Stimulated activated naive CD8-positive, alpha-beta T cell treated with anti-CD3 and anti-CD28 coated beads, Interleukin-15, Interleukin-2, amounts not matched to agents 100 ng/mL and 50 ng/mL, for 24 hours (primary cell): ENCODE measurements around the gene CTBP2.

Experiments used
- H3K27ac Mint-ChIP-seq: one replicate; pipeline ENCODE4 v1.8.0; 2021; ENCODE audit warnings: mild to moderate bottlenecking, mixed read lengths
- H3K27me3 Mint-ChIP-seq: one replicate; pipeline ENCODE4 v1.8.0; 2021; ENCODE audit warnings: mixed read lengths
- H3K36me3 Mint-ChIP-seq: one replicate; pipeline ENCODE4 v1.8.0; 2021; ENCODE audit warnings: low read depth, mixed read lengths
- H3K4me1 Mint-ChIP-seq: one replicate; pipeline ENCODE4 v1.8.0; 2021; ENCODE audit warnings: low read depth, mixed read lengths
- H3K4me3 Mint-ChIP-seq: one replicate; pipeline ENCODE4 v1.8.0; 2021; ENCODE audit warnings: mild to moderate bottlenecking, mixed read lengths
- H3K9me3 Mint-ChIP-seq: one replicate; pipeline ENCODE4 v1.8.0; 2021; ENCODE audit warnings: mixed read lengths

Gene CTBP2

DNA sequence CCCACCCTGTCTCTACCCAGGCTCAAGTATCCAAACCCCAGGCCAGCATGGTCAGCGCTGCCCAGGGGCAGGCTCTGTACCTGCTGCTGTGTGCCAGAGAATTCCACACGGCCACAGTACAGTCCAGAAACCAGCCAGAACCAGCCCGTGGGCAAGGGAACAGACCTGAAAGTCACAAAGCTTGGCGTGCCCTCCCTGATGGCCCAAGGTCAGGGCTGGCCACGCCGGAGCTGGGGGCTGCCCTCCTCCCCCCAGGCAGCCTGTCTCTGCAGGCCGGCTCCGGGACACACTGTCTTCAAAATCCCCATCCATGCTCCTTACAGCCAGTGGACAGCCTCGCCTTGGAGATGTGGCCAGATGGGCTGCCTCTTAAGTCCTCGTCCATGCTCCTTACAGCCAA, 78.4 kb downstream of the CTBP2 start:
- Mint-ChIP-seq H3K27ac (no peak overlapping the region), H3K4me3 (no peak overlapping the region), H3K9me3 (no peaks in the 10 kb centered on the region), H3K27me3 (peaks cover 8% of the 10 kb centered on the region), H3K36me3 (no peaks in the 10 kb centered on the region), H3K4me1 (no peaks in the 10 kb centered on the region)

DNA sequence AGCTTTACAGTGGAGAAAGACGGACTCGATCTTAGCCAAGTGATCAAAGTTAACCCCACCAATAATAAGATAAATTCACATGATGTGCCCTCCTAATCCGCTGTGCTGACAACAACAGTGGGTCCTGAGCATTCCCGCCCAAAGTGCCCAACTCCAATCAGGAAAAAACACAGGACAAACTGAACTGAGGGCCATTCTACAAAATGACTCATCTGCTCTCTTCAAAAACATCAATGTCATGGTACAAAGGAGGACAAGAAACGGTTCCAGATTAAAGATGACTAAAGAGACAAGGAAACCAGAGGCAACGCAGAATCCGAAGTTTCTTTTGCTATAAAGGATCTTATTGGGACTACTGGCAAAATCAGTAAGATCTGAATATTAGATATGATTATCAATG, 79.4 kb downstream of the CTBP2 start:
- Mint-ChIP-seq H3K4me3 (no peak overlapping the region), H3K27ac (no peak overlapping the region), H3K36me3 (no peaks in the 10 kb centered on the region), H3K4me1 (no peaks in the 10 kb centered on the region), H3K9me3 (no peaks in the 10 kb centered on the region), H3K27me3 (peaks cover 18% of the 10 kb centered on the region)

DNA sequence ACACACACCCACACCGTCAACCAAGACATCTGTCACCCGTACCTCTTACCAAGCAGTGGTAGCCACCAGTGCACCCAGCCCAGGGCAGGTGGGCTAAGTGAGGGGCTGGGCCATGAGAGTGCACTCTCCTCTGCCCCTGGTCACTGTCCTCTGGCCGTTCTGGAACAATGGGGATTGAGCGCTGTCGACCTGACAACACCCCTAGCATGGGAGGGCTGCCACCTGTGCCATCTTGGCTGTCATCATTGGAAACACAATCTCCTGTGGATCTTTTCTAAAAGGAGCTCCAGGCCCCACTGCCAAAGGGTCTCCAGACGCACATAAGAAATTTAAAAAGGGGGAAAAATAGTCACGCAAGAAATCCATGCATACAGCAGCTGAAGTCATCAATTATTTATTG, 80.1 kb downstream of the CTBP2 start:
- no peak overlapping the region for H3K27ac Mint-ChIP-seq
- H3K27me3 Mint-ChIP-seq: peaks cover 22% of the 10 kb centered on the region
- no peaks in the 10 kb centered on the region for H3K9me3 Mint-ChIP-seq
- no peaks in the 10 kb centered on the region for H3K36me3 Mint-ChIP-seq
- H3K4me1 Mint-ChIP-seq: no peaks in the 10 kb centered on the region
- no peak overlapping the region for H3K4me3 Mint-ChIP-seq

DNA sequence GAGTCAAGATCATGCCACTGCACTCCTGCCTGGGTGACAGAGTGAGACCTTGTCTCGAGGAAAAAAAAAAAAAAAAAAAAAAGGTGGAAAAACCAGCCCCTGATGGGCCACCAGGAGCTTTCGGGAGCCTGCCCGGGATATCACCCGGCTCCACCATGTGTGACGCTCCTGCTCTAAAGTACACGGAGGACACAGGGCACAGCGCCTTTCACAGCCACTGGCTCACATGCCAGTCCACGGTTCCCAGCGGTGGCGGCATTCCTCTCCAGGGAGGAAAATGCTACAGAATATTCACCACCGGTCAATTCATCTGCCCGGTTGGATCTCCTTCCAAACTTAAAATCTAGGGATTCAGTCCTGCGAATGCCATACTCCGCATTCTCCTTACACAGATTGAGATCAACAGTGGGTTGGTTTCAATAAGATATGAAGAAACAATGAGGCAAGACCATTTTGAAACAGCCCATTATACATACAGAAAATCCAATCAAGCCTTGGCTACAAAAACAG, 81.2 kb downstream of the CTBP2 start:
- Mint-ChIP-seq H3K27me3 (peaks cover 29% of the 10 kb centered on the region), H3K4me3 (no peak overlapping the region), H3K27ac (no peak overlapping the region), H3K4me1 (no peaks in the 10 kb centered on the region), H3K36me3 (no peaks in the 10 kb centered on the region), H3K9me3 (no peaks in the 10 kb centered on the region)

DNA sequence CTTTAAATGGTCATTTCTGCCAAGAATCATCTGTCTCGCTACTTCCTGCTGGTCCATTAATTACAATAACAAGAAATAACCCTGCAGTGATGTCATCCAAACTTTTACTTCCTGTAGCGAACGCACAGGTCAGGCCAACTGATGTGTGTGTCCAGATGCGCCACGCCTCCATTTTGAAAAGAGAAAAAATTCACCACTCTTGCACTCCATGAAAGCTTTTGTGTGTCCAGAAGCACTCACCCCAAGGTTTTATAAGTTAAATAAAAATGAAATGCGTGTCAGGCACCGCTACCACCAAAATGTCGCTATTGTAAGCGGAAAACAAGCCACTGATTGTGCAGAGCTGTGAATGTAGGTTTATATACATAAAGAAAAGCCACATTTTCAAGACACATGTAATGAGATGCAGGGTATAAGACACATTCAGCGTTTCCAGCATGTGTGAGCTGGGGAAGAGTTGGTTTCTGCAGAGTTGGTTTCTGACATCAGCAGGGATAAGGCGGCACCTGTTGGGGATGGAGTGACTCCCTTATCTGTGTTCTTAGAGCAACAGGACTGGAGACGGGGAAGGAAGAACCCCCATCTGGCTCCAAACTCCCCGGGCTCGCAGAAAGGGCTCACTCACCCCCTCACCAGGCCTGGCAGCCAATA, 83.3 kb downstream of the CTBP2 start:
- H3K4me3 Mint-ChIP-seq: no peak overlapping the region
- H3K4me1 Mint-ChIP-seq: no peaks in the 10 kb centered on the region
- H3K9me3 Mint-ChIP-seq: no peaks in the 10 kb centered on the region
- no peak overlapping the region for H3K27ac Mint-ChIP-seq
- H3K27me3 Mint-ChIP-seq: peaks cover 40% of the 10 kb centered on the region
- no peaks in the 10 kb centered on the region for H3K36me3 Mint-ChIP-seq

DNA sequence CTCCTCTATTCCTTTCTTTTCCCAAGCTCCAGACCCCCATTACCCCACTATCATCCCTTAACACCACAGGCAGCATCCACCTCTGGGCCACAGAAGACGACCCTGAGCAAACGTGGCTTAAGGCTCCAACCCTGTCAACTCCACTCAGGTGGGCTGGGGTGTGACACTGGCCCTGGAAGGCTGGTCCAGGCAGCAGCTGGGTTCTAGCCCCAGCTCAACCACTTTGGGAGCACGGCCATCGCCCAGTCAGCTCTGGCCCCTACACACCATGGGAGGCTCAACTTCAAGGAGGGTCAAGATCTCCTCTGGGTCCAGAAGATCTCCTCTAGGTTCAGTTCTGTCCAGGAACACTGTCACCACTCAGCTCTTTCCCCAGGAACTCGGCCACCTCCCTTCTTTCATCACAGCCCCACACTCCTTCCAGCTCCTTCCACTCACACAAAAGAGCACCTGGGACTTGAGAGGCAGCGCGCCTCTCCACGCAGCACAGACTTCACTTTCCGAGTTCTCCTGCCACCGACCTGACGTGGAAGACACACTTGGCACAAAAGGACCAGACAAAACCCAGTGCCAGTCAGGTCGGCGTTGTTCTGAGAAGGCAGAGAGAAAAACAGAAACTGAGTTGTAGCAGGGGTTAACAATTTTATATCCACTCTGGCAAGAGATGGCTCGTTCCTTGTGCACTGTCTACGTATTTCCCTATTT, 84.1 kb downstream of the CTBP2 start:
- H3K9me3 Mint-ChIP-seq: no peaks in the 10 kb centered on the region
- no peaks in the 10 kb centered on the region for H3K4me1 Mint-ChIP-seq
- no peaks in the 10 kb centered on the region for H3K36me3 Mint-ChIP-seq
- no peak overlapping the region for H3K4me3 Mint-ChIP-seq
- no peak overlapping the region for H3K27ac Mint-ChIP-seq
- H3K27me3 Mint-ChIP-seq: peaks cover 41% of the 10 kb centered on the region

DNA sequence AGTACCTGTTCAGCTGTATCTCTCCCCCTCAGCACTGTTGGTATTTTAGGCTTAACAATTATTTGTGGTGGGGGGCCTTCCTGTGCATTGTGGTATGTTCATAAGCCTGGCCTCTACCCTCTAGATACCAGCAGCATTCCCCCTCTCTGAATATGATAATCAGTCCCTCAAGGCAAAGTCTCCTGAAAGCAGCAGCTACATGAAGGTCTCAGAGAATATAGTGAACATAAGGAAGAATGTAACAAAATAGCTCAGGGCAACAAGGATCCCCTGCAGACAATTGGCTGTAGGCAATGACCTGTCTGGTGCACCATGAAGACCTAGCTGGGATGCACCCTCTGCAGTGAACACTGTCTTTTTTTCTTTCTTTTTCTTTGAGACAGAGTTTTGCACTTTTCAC, 86.4 kb downstream of the CTBP2 start:
- no peaks in the 10 kb centered on the region for H3K9me3 Mint-ChIP-seq
- no peaks in the 10 kb centered on the region for H3K36me3 Mint-ChIP-seq
- peaks cover 35% of the 10 kb centered on the region for H3K27me3 Mint-ChIP-seq
- H3K4me1 Mint-ChIP-seq: no peaks in the 10 kb centered on the region
- H3K4me3 Mint-ChIP-seq: no peak overlapping the region
- H3K27ac Mint-ChIP-seq: no peak overlapping the region

DNA sequence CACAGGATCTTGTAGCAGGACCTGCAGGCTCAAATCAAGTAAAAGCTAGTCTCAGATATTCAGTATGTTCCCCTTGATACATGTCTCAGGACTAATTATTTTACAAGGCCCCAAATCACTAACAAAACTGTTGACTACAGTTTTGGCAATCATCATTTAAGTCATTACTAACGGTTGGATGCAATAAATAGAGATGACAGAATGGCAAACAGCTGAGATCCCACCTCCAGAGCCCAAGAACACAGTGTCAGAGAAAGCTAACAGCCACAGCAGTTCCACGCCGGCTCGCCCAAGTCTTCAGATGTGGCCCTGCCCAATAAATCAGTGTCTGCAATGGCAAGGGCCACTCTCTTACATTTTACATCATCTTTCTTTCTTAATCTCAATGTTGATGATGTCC, 87.6 kb downstream of the CTBP2 start:
- Mint-ChIP-seq H3K4me3 (no peak overlapping the region), H3K9me3 (no peaks in the 10 kb centered on the region), H3K27me3 (peaks cover 42% of the 10 kb centered on the region), H3K27ac (no peak overlapping the region), H3K36me3 (no peaks in the 10 kb centered on the region), H3K4me1 (no peaks in the 10 kb centered on the region)

DNA sequence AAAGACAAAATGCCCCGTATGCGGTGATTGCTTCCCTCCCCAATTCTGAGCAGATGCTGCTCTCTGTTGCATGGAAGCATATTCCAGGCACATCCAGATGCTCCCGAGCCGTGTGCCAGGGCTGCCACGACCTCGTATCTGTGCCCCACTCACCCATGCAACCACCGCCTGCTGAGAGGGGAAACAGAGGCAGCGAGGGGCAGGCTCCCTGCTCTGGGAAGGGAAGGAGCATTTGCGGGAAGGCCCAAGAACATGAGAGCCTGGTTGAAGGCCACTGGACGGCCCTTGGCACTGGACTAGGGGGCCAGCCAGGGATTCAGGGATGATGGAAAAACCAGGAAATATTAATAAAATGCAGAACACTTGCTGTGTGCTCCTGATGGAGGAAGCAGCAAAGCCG, 89.4 kb downstream of the CTBP2 start:
- H3K4me1 Mint-ChIP-seq: peaks cover 3% of the 10 kb centered on the region

DNA sequence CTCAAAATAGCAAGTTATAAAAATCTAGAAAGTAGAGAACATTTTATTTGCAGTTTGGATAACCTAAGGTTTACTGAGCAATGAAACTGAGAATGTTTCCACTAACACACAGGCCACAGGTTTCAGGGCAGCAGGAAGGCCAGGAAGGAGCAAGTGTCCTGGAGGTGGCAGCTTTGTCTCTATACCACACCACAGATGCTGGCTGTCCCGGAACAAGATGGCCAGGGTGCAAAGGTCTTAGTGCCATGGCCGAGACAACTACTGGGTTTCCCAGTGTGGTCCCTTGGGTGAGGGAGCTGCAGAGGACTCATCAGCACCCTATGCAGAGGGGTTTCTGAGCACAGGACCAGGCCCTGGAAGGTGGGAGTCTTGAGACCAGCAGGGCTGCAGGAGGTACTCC, 92.0 kb downstream of the CTBP2 start:
- Mint-ChIP-seq H3K4me3 (no peak overlapping the region), H3K9me3 (no peaks in the 10 kb centered on the region), H3K27me3 (peaks cover 46% of the 10 kb centered on the region), H3K36me3 (no peaks in the 10 kb centered on the region), H3K4me1 (peaks cover 21% of the 10 kb centered on the region), H3K27ac (no peak overlapping the region)

More for the DNA sequence above, 89.4 kb downstream of the CTBP2 start:
- no peak overlapping the region for H3K27ac Mint-ChIP-seq
- no peaks in the 10 kb centered on the region for H3K36me3 Mint-ChIP-seq
- H3K27me3 Mint-ChIP-seq: peaks cover 50% of the 10 kb centered on the region
- no peak overlapping the region for H3K4me3 Mint-ChIP-seq
- H3K9me3 Mint-ChIP-seq: no peaks in the 10 kb centered on the region

DNA sequence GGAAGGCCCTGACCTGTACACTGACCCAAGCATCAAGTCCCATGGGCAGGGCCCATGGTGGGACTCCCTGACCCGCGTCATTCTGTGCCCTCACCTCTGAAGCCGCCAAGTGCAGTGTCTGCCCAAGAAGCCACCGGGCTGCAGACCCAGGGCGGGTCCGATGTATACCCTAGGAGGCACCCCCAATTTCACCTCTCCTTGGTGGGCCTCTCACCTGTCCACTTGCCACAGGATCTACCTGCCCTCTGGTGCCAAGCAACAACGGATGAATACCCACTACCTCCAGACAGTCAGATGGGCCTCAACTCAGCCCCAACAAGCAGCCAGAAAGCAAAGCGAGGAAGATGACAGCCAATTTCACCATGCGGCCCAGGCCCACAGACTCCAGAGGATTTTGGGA, 92.6 kb downstream of the CTBP2 start:
- Mint-ChIP-seq H3K9me3 (no peaks in the 10 kb centered on the region), H3K27ac (no peak overlapping the region), H3K27me3 (peaks cover 46% of the 10 kb centered on the region), H3K4me1 (peaks cover 24% of the 10 kb centered on the region), H3K4me3 (no peak overlapping the region), H3K36me3 (no peaks in the 10 kb centered on the region)

DNA sequence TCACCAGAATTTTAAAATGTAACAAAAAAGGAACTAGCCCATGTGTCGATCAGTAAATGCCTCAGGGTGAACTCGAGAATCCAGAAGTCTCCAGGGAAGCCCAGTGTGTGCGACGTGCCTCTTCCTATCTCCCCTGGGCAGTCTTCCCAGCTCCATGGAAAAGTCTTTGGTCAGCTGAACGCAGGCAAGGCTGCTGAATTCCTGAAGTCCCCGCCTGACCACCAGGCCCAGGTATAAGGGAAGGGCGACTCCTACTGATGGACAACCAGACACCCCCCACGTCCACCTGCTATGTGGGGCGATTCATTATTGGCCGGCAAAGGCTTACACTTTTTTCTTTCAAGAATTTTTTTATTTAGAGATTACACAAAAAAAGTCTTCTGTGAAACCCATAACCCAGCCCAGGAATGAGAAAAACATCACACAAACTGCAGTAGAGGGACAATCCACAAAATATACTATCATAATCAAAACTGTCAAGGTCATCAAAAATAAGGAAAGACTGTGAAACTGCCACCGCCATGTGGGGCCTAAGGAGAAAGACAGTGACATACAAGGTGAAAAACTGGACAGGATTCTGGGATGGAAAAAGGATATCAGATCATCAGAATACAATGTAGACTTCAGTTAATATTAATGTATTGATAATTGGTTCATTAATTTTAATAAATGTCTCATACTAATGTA, 93.5 kb downstream of the CTBP2 start:
- no peaks in the 10 kb centered on the region for H3K9me3 Mint-ChIP-seq
- no peaks in the 10 kb centered on the region for H3K36me3 Mint-ChIP-seq
- peaks cover 45% of the 10 kb centered on the region for H3K27me3 Mint-ChIP-seq
- H3K4me1 Mint-ChIP-seq: peaks cover 29% of the 10 kb centered on the region
- no peak overlapping the region for H3K27ac Mint-ChIP-seq
- no peak overlapping the region for H3K4me3 Mint-ChIP-seq

DNA sequence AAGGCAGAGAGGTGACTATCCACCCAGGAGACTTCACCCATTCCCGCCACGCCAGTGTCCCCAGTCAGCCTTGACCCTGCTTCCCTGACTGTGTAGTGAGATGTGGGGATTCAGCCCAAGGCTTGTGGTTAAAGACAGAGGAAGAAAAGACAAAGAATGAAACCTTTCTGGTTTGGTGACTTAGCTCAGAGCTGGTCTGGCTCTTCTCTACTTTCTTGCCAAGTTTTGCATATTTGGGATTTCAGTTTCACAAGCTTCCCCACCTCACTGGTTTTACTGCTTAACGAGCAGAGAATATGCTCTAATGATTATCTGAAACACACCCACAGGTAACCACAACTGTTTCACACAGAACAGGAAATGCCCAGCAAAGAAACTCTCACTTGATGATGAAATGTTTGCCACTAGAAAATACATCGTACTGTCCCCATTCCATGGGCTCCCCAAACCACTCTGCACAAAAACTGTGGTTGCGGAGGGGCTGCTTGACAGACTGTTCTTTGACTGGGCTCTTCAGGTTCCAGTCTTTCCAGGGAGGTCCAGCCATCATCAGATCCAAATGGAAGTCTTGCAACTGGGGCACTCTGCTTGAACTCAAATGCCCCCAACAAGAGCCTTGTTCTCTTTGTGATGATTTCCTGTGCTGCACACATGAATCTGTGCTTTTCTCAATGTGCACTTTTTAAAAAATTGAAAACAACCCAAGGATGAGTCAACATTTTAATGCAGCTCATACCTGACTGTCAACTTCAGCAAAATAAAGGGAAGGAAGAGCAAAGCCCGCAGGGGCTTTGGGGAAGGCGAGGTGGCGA, 95.5 kb downstream of the CTBP2 start:
- H3K27me3 Mint-ChIP-seq: peaks cover 57% of the 10 kb centered on the region
- H3K36me3 Mint-ChIP-seq: no peaks in the 10 kb centered on the region
- peak overlapping the region; percentile 50 for H3K4me3 Mint-ChIP-seq
- H3K27ac Mint-ChIP-seq: peak overlapping the region; percentile 74
- peaks cover 34% of the 10 kb centered on the region for H3K4me1 Mint-ChIP-seq
- H3K9me3 Mint-ChIP-seq: no peaks in the 10 kb centered on the region

DNA sequence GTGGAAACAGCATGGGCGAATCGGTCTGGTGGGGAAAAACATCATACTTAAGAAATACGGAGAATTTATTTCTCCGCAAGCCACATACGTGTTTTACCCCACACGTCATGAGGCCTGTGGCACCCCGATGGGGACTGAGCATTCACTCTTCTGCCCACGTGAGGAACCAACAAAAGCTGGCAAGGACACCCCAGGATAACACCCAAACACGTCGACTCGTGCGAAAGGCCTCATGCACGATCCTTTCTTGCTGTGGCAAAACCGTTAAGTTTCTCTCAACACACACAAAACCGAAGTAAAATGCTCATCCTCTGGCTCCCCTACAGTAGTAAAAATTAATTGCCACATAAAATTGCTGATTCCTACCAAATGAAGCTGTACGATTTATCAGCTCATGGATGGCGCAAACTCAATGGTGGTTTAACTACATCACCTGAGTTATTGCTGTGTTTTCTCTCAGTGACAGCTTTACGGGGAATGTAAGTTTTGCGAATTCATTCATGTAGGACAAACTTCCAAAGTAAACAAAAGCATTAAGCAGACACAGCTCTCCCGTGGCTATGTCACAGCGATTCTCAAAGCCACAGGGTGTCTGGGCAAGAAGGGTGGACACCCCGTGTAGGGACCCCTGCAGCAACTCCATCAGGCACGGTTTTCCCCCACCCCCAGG, 97.0 kb downstream of the CTBP2 start:
- no peak overlapping the region for H3K27ac Mint-ChIP-seq
- no peaks in the 10 kb centered on the region for H3K36me3 Mint-ChIP-seq
- H3K27me3 Mint-ChIP-seq: peaks cover 67% of the 10 kb centered on the region

More for the DNA sequence above, 97.0 kb downstream of the CTBP2 start:
- Mint-ChIP-seq H3K9me3 (no peaks in the 10 kb centered on the region), H3K4me1 (peaks cover 34% of the 10 kb centered on the region), H3K4me3 (no peak overlapping the region)
